ENCODE measurements around the gene ANKRD45.
"Not testable (repeated sequence)": the region's sequence is repeated elsewhere in the genome, so short reads cannot be mapped to it uniquely, and the experiment has no call there.

ANKRD45 gene

GRCh38 chr1:173573596-173573995 is 96.1 kb downstream of the ANKRD45 start:
- DNase-seq (ENCODE audit: low read depth in 2 of 3, low spot score in 1 of 3): no peak

- DNase-seq (ENCODE audit: low read depth in 2 of 3, low spot score in 1 of 3): no peak
Measured at GRCh38 chr1:173572201-173572873, 97.3 kb downstream of the ANKRD45 start.

GRCh38 chr1:173570370-173571007 is 99.2 kb downstream of the ANKRD45 start:
- DNase-seq (ENCODE audit: low read depth in 2 of 3, low spot score in 1 of 3): no peak

- DNase-seq (ENCODE audit: low read depth in 2 of 3, low spot score in 1 of 3): no peak
Measured at GRCh38 chr1:173568483-173568882, 101.2 kb downstream of the ANKRD45 start.

GRCh38 chr1:173563846-173564245 is 105.8 kb downstream of the ANKRD45 start:
- not testable (repeated sequence) for DNase-seq (ENCODE audit: low read depth in 2 of 3, low spot score in 1 of 3)

GRCh38 chr1:173562813-173563212 is 106.8 kb downstream of the ANKRD45 start:
- DNase-seq (ENCODE audit: low read depth in 2 of 3, low spot score in 1 of 3): no peak

- DNase-seq (ENCODE audit: low read depth in 2 of 3, low spot score in 1 of 3): no peak
Measured at GRCh38 chr1:173561263-173561662, 108.4 kb downstream of the ANKRD45 start.

- no peak for DNase-seq (ENCODE audit: low read depth in 2 of 3, low spot score in 1 of 3)
Measured at GRCh38 chr1:173560285-173560880, 109.3 kb downstream of the ANKRD45 start.

All from stimulated activated CD4-positive, alpha-beta T cell treated with anti-CD3 and anti-CD28 coated beads, Interleukin-12 subunit alpha, Interleukin-12 subunit beta, amount 100 ng/mL, for 48 hours (primary cell).